ENCODE measurements around the gene GTF2H3.

The GTF2H3 gene

GRCh38 chr12:123645878-123646277 is 12.2 kb downstream of the GTF2H3 start:
- DNase-seq: no peak

- no peak for DNase-seq
These were observed 14.8 kb downstream of the GTF2H3 start for GRCh38 chr12:123648401-123648800.

- no peak for DNase-seq
These were observed 20.6 kb downstream of the GTF2H3 start for GRCh38 chr12:123654129-123654701.

- no peak for DNase-seq
These were observed 21.8 kb downstream of the GTF2H3 start for GRCh38 chr12:123655420-123655819.

- no peak for DNase-seq
These were observed 22.8 kb downstream of the GTF2H3 start for GRCh38 chr12:123656392-123656791.

GRCh38 chr12:123657211-123657610 is 23.6 kb downstream of the GTF2H3 start:
- no peak for DNase-seq

- DNase-seq: peak; percentile 93
These were observed 26.5 kb downstream of the GTF2H3 start for GRCh38 chr12:123659996-123660727.

- no peak for DNase-seq
These were observed 34.1 kb downstream of the GTF2H3 start for GRCh38 chr12:123667771-123668170.

GRCh38 chr12:123670882-123671728 is 37.5 kb downstream of the GTF2H3 start, which contains the start of gene TCTN2:
Gene TCTN2 (plus strand): TSS chr12:123671113. CDS start chr12:123671241, 128 bp downstream.
- DNase-seq: peak; percentile 90

GRCh38 chr12:123671876-123672275 is 38.2 kb downstream of the GTF2H3 start:
- DNase-seq: no peak

- no peak for DNase-seq
These were observed 41.8 kb downstream of the GTF2H3 start for GRCh38 chr12:123675436-123675835.

GRCh38 chr12:123676616-123677320 is 43.1 kb downstream of the GTF2H3 start:
- DNase-seq: no peak

- DNase-seq: no peak
These were observed 45.4 kb downstream of the GTF2H3 start for GRCh38 chr12:123678981-123679380.

GRCh38 chr12:123681605-123682004 is 48.0 kb downstream of the GTF2H3 start:
- peak; percentile 88 for DNase-seq

- no peak for DNase-seq
These were observed 50.3 kb downstream of the GTF2H3 start for GRCh38 chr12:123683964-123684363.

- no peak for DNase-seq
These were observed 53.1 kb downstream of the GTF2H3 start for GRCh38 chr12:123686636-123687190.

GRCh38 chr12:123690191-123690840 is 56.7 kb downstream of the GTF2H3 start:
- DNase-seq: no peak

- DNase-seq: no peak
These were observed 62.6 kb downstream of the GTF2H3 start for GRCh38 chr12:123696207-123696606.

GRCh38 chr12:123696646-123697045 is 63.0 kb downstream of the GTF2H3 start:
- no peak for DNase-seq

GRCh38 chr12:123705935-123706334 is 72.3 kb downstream of the GTF2H3 start:
- DNase-seq: no peak

GRCh38 chr12:123707466-123707865 is 73.8 kb downstream of the GTF2H3 start:
- DNase-seq: no peak

Data from inflammatory macrophage treated with lipopolysaccharide for 4 hours (primary cell).